ENCODE measurements around the gene FOXRED1. TPM values are rescaled to one million over a fixed set of nuclear protein-coding genes. Genes with fewer than 3 reads are reported as not detected.

FOXRED1 gene
- total RNA-seq, 2 experiments from 2014 or later = 46.0 to 47.3 TPM

GRCh38 chr11:126317756-126318573 lies 49.0 kb downstream of the FOXRED1 start:
- H3K27me3 Mint-ChIP-seq = no peaks in the 10 kb centered on the region
- intact Hi-C loops (cut with micrococcal nuclease) = loop anchor here (5.0 to 10.0 kb wide), 2 partner anchors 34 to 97 kb away; no protein-coding TSS in a partner anchor
- ChIA-PET CTCF (interaction anchor here (0.7 to 5.3 kb wide), 6 partner anchors 8 to 162 kb away, joined by 4 to 35 read pairs (median 6); no protein-coding TSS in a partner anchor), POLR2A (interaction anchor here (0.6 to 3.2 kb wide), 12 partner anchors 8 to 744 kb away, joined by 3 to 13 read pairs (median 4); partner anchors contain the start of genes DCPS and ST3GAL4)
- peak; percentile 72 for DNase-seq
- H3K4me3 Mint-ChIP-seq = peak overlapping the region; percentile 61
- H3K4me1 Mint-ChIP-seq (ENCODE audit: low read depth) = peaks cover 32% of the 10 kb centered on the region
- peaks cover 26% of the 10 kb centered on the region for H3K36me3 Mint-ChIP-seq (ENCODE audit: low read depth)
- TF ChIP-seq, protein P1, sequence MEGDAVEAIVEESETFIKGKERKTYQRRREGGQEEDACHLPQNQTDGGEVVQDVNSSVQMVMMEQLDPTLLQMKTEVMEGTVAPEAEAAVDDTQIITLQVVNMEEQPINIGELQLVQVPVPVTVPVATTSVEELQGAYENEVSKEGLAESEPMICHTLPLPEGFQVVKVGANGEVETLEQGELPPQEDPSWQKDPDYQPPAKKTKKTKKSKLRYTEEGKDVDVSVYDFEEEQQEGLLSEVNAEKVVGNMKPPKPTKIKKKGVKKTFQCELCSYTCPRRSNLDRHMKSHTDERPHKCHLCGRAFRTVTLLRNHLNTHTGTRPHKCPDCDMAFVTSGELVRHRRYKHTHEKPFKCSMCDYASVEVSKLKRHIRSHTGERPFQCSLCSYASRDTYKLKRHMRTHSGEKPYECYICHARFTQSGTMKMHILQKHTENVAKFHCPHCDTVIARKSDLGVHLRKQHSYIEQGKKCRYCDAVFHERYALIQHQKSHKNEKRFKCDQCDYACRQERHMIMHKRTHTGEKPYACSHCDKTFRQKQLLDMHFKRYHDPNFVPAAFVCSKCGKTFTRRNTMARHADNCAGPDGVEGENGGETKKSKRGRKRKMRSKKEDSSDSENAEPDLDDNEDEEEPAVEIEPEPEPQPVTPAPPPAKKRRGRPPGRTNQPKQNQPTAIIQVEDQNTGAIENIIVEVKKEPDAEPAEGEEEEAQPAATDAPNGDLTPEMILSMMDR (IDR thresholded peaks at IDR 0.05) = no peak
- peak overlapping the region; percentile 87 for H3K27ac Mint-ChIP-seq
- peaks cover 5% of the 10 kb centered on the region for H3K9me3 Mint-ChIP-seq
- ATAC-seq = peak; percentile 72

DNA sequence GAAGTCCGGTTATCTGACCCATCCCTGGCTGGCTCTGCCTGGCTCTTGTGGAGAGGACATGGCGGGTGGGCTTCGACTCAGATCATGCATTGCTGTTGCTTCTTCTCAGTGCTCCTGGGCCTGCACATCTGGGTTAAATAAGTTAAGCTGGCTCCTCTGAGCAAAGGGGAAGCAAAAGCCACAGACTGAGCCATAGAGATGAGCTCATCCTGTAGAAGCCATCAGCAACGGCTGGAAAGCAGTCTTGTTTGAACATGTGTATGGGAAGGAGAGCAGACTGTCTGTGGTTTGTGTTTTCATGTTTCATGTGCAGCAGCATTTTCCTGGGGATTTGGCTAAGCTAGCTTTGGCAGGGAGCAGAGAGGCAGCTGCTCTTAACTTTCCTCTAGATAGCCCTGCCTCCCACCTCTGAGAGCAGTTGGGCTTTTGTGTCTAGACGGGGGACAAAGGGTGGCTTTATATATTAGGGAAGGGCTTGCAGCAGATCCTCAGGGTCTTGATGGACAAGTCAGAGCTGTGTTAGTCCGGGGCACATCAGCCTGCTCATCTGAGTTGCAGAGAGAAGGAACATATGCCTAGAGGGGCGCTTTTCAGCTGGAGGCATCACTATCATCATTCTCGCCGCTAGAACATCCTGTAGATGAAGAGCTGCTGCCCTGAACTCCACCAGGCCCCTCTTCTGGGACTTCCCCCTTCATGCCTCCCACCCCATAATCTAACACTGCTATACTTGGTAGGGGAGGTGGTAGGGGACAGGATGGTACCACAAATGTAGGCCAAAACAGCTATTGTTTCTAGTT lies 49.8 kb downstream of the FOXRED1 start:
- ATAC-seq (peak; percentile 77), DNase-seq (peak; percentile 55)
- POLR2A ChIA-PET = interaction anchor here (0.7 to 3.2 kb wide), 12 partner anchors 9 to 162 kb away, joined by 3 to 13 read pairs (median 4); partner anchors contain the start of genes DCPS and ST3GAL4
- Mint-ChIP-seq H3K36me3 (ENCODE audit: low read depth) (peaks cover 25% of the 10 kb centered on the region), H3K27ac (peak overlapping the region; percentile 87), H3K4me3 (peak overlapping the region; percentile 61), H3K27me3 (no peaks in the 10 kb centered on the region), H3K9me3 (peaks cover 5% of the 10 kb centered on the region), H3K4me1 (ENCODE audit: low read depth) (peaks cover 32% of the 10 kb centered on the region)
- intact Hi-C loops (cut with micrococcal nuclease) = loop anchor here (5.0 to 10.0 kb wide), 2 partner anchors 34 to 96 kb away; no protein-coding TSS in a partner anchor
- CTCF ChIA-PET = interaction anchor here (1.5 to 5.3 kb wide), 5 partner anchors 9 to 162 kb away, joined by 4 to 35 read pairs (median 6); no protein-coding TSS in a partner anchor
- TF ChIP-seq, protein P1 (IDR thresholded peaks at IDR 0.05) = no peak

- ATAC-seq = no peak
- peak overlapping the region; percentile 87 for H3K27ac Mint-ChIP-seq
- ChIA-PET POLR2A (interaction anchor here (1.0 to 3.2 kb wide), 6 partner anchors 10 to 37 kb away, joined by 4 to 13 read pairs (median 8); partner anchors contain the start of genes DCPS and ST3GAL4), CTCF (interaction anchor here (1.5 to 5.3 kb wide), 5 partner anchors 9 to 161 kb away, joined by 4 to 35 read pairs (median 6); no protein-coding TSS in a partner anchor)
- peaks cover 32% of the 10 kb centered on the region for H3K4me1 Mint-ChIP-seq (ENCODE audit: low read depth)
- no peak overlapping the region for H3K4me3 Mint-ChIP-seq
- peaks cover 5% of the 10 kb centered on the region for H3K9me3 Mint-ChIP-seq
- no peak for DNase-seq
- TF ChIP-seq, protein P1 (IDR thresholded peaks at IDR 0.05) = no peak
- no peaks in the 10 kb centered on the region for H3K27me3 Mint-ChIP-seq
- intact Hi-C loops (cut with micrococcal nuclease) = loop anchor here (5.0 to 10.0 kb wide), 2 partner anchors 33 to 95 kb away; no protein-coding TSS in a partner anchor
- H3K36me3 Mint-ChIP-seq (ENCODE audit: low read depth) = peaks cover 21% of the 10 kb centered on the region
Measured at GRCh38 chr11:126319374-126319740, 50.4 kb downstream of the FOXRED1 start.

DNA sequence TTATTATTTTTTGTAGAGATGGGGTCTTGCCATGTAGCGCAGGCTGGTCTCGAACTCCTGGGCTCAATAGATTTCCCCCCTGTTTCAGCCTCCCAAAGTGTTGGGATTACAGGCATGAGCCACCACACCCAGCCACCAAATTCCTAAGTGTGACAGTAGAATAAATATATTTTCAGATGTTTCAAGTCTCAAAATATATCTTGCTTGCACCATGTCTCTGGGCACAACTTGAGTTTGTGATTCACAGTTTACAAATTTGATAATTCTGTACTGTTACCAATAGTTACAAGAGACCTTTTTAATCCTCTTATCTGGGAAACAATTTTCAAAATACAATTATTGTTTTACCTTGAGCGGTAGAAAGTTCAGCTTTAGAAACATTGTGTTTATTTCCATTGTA lies 54.0 kb downstream of the FOXRED1 start:
- H3K27ac Mint-ChIP-seq = no peak overlapping the region
- ChIA-PET CTCF (no interaction called here), POLR2A (interaction anchor here (0.6 kb wide), 1 partner anchor 17 kb away, joined by 3 read pairs; no protein-coding TSS in a partner anchor)
- peaks cover 3% of the 10 kb centered on the region for H3K36me3 Mint-ChIP-seq (ENCODE audit: low read depth)
- intact Hi-C loops (cut with micrococcal nuclease) = no loop called here
- H3K27me3 Mint-ChIP-seq = no peaks in the 10 kb centered on the region
- no peaks in the 10 kb centered on the region for H3K9me3 Mint-ChIP-seq
- ATAC-seq (no peak), DNase-seq (no peak)
- TF ChIP-seq, protein P1 (IDR thresholded peaks at IDR 0.05) = no peak
- H3K4me1 Mint-ChIP-seq (ENCODE audit: low read depth) = peaks cover 20% of the 10 kb centered on the region
- no peak overlapping the region for H3K4me3 Mint-ChIP-seq

All from activated CD8-positive, alpha-beta T cell treated with anti-CD3 and anti-CD28 coated beads for 36 hours (primary cell).